Chondrocyte (in vitro differentiated cells): ENCODE measurements around the gene HNRNPLL. TPM values are rescaled to one million over a fixed set of nuclear protein-coding genes. Genes with fewer than 3 reads are reported as not detected.

Source experiments
- DNase-seq: peaks from one replicate; pipeline ENCODE4 v3.0.0; 2021; ENCODE audit warnings: mixed read lengths, low spot score
- H3K27ac Mint-ChIP-seq: one replicate; pipeline ENCODE4 v1.8.0; 2021; ENCODE audit warnings: mild to moderate bottlenecking, moderate library complexity, mixed read lengths; ENCODE audit not compliant: unreplicated experiment
- H3K27me3 Mint-ChIP-seq: 2 replicates; pipeline ENCODE4 v1.8.0; 2021; ENCODE audit warnings: low read depth, mixed read lengths
- H3K36me3 Mint-ChIP-seq: 2 replicates; pipeline ENCODE4 v1.8.0; 2021; ENCODE audit warnings: low read depth, mixed read lengths
- H3K4me1 Mint-ChIP-seq: 2 replicates; pipeline ENCODE4 v1.8.0; 2021; ENCODE audit warnings: low read depth, mild to moderate bottlenecking, mixed read lengths
- H3K4me3 Mint-ChIP-seq: one replicate; pipeline ENCODE4 v1.8.0; 2021; ENCODE audit warnings: mild to moderate bottlenecking, moderate library complexity, mixed read lengths; ENCODE audit not compliant: unreplicated experiment
- H3K9me3 Mint-ChIP-seq: 2 replicates; pipeline ENCODE4 v1.8.0; 2021; ENCODE audit warnings: low read depth, mixed read lengths
- total RNA-seq: library from RNA; stranded (reverse); gene quantifications from 3 replicates; pipeline ENCODE4 v1.2.1, GENCODE V29; 2021
- TF ChIP-seq, protein P1 (sequence below): fragments of 200-600 bp; sonication (generic); IDR thresholded peaks from 2 replicates; pipeline ENCODE4 v1.5.0; 2021; ENCODE audit warnings: antibody characterized with exemption, mild to moderate bottlenecking, moderate library complexity

Gene HNRNPLL
- total RNA-seq, 1 donor from 2014 or later, result 41.8 TPM

DNA sequence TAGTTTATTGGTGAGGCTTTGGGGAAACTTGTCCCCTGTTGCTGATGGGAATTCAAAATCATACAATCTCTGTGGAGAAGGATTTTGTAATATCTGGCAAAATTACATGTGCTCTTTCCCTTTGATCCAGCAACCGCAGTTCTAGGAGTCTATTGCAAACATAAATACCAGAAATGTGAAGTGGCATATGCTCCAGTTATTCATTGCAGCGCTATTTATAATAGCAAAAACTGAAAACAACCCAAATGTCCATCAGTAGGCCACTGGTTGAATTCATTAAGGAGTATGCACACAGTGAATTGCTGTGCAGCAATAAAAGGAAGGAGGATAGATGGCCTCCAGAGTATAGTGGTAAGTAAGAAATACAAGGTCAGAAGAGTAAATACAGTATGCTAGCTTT lies 76.5 kb downstream of the HNRNPLL start:
- H3K27me3 Mint-ChIP-seq, result no peaks in the 10 kb centered on the region
- no peak overlapping the region for H3K27ac Mint-ChIP-seq

DNA sequence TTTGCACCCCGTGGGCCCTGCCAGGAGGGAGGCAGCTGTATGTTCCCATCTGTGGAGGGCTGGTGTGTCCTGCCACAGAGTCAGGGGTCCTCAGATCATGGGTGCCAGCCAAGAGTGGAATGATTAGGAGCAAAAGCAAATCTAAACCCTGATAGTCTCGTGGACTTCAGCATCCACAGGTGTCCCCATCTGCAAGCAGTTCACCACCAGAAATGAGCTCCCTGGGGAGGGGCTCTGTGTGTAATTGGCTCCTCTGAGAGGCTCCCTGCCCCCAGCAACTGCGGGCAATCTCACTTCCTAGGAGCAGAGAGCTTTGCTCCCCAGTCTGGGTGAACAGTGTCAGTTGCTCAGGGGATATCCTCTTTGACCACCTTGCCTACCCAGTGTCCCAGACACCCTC lies 78.1 kb downstream of the HNRNPLL start:
- no peaks in the 10 kb centered on the region for H3K36me3 Mint-ChIP-seq
- H3K4me1 Mint-ChIP-seq, result peaks cover 28% of the 10 kb centered on the region
- no peak overlapping the region for H3K4me3 Mint-ChIP-seq
- no peaks in the 10 kb centered on the region for H3K9me3 Mint-ChIP-seq
- TF ChIP-seq, protein P1, sequence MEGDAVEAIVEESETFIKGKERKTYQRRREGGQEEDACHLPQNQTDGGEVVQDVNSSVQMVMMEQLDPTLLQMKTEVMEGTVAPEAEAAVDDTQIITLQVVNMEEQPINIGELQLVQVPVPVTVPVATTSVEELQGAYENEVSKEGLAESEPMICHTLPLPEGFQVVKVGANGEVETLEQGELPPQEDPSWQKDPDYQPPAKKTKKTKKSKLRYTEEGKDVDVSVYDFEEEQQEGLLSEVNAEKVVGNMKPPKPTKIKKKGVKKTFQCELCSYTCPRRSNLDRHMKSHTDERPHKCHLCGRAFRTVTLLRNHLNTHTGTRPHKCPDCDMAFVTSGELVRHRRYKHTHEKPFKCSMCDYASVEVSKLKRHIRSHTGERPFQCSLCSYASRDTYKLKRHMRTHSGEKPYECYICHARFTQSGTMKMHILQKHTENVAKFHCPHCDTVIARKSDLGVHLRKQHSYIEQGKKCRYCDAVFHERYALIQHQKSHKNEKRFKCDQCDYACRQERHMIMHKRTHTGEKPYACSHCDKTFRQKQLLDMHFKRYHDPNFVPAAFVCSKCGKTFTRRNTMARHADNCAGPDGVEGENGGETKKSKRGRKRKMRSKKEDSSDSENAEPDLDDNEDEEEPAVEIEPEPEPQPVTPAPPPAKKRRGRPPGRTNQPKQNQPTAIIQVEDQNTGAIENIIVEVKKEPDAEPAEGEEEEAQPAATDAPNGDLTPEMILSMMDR, result no peak
- no peak for DNase-seq
- peaks cover 5% of the 10 kb centered on the region for H3K27me3 Mint-ChIP-seq
- H3K27ac Mint-ChIP-seq, result no peak overlapping the region

More for the DNA sequence above, 76.5 kb downstream of the HNRNPLL start:
- no peaks in the 10 kb centered on the region for H3K36me3 Mint-ChIP-seq
- no peaks in the 10 kb centered on the region for H3K9me3 Mint-ChIP-seq
- no peak for DNase-seq
- TF ChIP-seq, protein P1, result no peak
- H3K4me3 Mint-ChIP-seq, result no peak overlapping the region
- H3K4me1 Mint-ChIP-seq, result peaks cover 28% of the 10 kb centered on the region

DNA sequence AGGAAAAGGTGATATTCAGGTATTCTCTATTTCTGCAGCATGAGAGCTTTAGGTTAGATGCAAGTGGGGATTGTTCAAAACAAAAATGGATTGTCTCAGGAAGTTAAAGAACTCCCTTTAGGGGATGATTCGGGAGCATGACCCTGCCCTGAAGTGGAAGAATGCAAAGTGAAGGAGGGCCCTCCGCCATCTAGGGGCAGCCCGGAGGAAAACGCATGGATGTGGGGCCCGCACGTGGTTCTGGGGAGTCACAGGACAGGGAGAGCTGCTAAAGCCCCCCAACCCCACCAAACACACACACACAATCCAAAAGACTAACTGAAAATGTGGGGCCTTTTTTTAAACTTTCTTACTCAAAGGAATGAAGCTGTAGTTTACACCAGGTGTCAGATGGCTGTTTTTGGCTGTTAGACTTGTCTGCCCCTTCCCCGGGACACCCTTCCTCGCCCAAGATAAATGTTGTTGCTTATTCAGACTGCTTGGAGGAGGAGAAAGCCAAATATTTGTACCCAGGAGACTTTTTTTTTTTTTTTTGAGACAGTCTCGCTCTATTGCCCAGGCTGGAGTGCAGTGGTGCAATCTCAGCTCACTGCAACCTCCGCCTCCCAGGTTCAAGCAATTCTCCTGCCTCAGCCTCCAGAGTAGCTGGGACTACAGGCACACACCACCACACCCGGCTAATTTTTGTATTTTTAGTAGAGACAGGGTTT lies 78.8 kb downstream of the HNRNPLL start:
- DNase-seq, result no peak
- Mint-ChIP-seq H3K36me3 (no peaks in the 10 kb centered on the region), H3K9me3 (no peaks in the 10 kb centered on the region), H3K27me3 (peaks cover 5% of the 10 kb centered on the region), H3K27ac (no peak overlapping the region), H3K4me1 (peaks cover 28% of the 10 kb centered on the region), H3K4me3 (no peak overlapping the region)
- TF ChIP-seq, protein P1, result peak; percentile 59

DNA sequence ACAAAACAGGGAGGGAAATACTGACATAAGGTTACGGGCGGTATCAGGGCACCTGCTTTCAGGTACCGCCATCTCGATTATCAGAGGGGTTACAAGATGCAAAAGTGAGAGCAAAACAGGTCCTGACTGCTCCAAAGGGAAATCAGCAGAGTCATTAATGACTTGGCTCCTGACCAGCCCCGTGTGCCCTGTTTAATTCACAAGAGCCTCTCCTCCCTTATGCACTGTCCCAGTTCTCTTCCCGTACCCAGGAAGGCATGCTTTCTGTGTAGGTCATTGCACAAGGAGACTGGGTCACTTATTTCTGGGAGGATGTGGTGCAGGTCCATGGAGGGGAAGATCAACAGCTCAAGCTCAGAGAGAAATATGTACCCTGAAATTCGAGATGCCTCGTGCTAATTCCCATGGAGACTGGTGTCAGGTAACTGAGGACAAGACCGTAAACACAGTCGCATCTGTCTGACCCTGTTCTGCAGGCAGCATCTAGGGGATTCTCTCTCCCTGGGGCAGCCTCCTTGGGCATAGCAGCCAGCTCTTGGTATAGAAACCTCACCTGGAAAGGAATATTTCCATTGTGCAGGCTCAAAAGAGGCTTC lies 79.9 kb downstream of the HNRNPLL start:
- Mint-ChIP-seq H3K27ac (no peak overlapping the region), H3K4me3 (no peak overlapping the region), H3K4me1 (peaks cover 21% of the 10 kb centered on the region), H3K9me3 (no peaks in the 10 kb centered on the region), H3K27me3 (peaks cover 5% of the 10 kb centered on the region), H3K36me3 (no peaks in the 10 kb centered on the region)
- no peak for DNase-seq
- TF ChIP-seq, protein P1, result no peak

DNA sequence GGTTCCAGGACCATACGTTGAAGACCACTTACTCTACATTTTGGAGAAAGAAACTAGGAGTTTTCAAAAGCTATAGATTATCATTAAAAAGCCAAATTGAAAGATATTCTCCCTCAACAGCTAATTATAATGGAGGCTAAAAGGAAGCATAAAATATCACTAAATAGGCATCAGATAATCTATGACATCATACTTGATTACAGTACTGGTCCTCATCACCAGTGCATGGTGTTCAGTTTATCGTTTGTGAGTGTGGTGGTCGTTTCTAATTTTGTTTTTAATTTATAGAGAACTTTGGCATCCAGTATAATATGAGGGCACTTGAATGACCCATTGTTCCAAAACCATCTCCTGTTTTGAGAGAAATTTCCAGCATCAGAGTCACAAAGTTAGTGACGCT lies 80.9 kb downstream of the HNRNPLL start:
- H3K36me3 Mint-ChIP-seq, result no peaks in the 10 kb centered on the region
- TF ChIP-seq, protein P1, result no peak
- DNase-seq, result no peak
- peaks cover 5% of the 10 kb centered on the region for H3K27me3 Mint-ChIP-seq
- H3K4me3 Mint-ChIP-seq, result no peak overlapping the region
- H3K4me1 Mint-ChIP-seq, result peaks cover 14% of the 10 kb centered on the region
- no peaks in the 10 kb centered on the region for H3K9me3 Mint-ChIP-seq
- H3K27ac Mint-ChIP-seq, result no peak overlapping the region
